Peyer's patch (tissue), 4 donors: ENCODE measurements around the gene PCBP3.

Source experiments
- CTCF ChIP-seq, 6 experiments: fragments of 450-650 bp in 4 of 6; fragments of 200-600 bp in 2 of 6; sonication (generic) in 1 of 6; IDR thresholded peaks; one replicate each; pipeline ENCODE4 v1.5.1; 2017 to 2019; ENCODE audit warnings: antibody characterized with exemption in 6 of 6, mild to moderate bottlenecking in 3 of 6, moderate library complexity in 1 of 6
- POLR2A ChIP-seq, 2 donors: fragments of 450-650 bp; IDR thresholded peaks; one replicate each; pipeline ENCODE4 v1.5.1; 2017; ENCODE audit warnings: antibody characterized with exemption in 2 of 2, mild to moderate bottlenecking in 2 of 2, moderate library complexity in 2 of 2

- TF ChIP-seq CTCF (IDR thresholded peaks at IDR 0.05) (no peak), POLR2A (IDR thresholded peaks at IDR 0.05) (no peak)
These were observed 133.4 kb downstream of the PCBP3 start for GRCh38 chr21:45776971-45777370.
